MCF 10A (cell line): ENCODE data around the gene CNTNAP4. TPM values are rescaled to one million over a fixed set of nuclear protein-coding genes. Genes with fewer than 3 reads are reported as not detected.

ENCODE experiments used
- BruUV-seq: library from RNA; stranded (reverse); fragments of 400-500 nt; replicated peaks from 2 replicates; lab custom pipeline; 2021; lab: Mats Ljungman, UMichigan
- CTCF ChIA-PET: fragments of 300-600 bp; sonication (Branson Sonifier 250); formaldehyde crosslinking; extraction: SDS; loops from one replicate; lab custom pipeline; 2021; ENCODE audit warnings: antibody characterized with exemption, inconsistent platforms; lab: Yijun Ruan, JAX
- POLR2A ChIA-PET: fragments of 300-600, 350-650 bp; sonication (Branson Sonifier 250); formaldehyde crosslinking; extraction: SDS; loops from one replicate; lab custom pipeline; 2020; ENCODE audit warnings: antibody characterized with exemption, inconsistent platforms; lab: Yijun Ruan, JAX
- DNase-seq: peaks from one replicate; pipeline ENCODE4 v3.0.0-alpha.2; 2018; ENCODE audit not compliant: unreplicated experiment
- H3K27ac Mint-ChIP-seq: one replicate; pipeline ENCODE4 v1.8.0; 2022; ENCODE audit warnings: mild to moderate bottlenecking, low read depth, mixed read lengths; ENCODE audit not compliant: unreplicated experiment
- H3K27me3 Mint-ChIP-seq: one replicate; pipeline ENCODE4 v1.8.0; 2022; ENCODE audit warnings: mixed read lengths; ENCODE audit not compliant: insufficient read depth, unreplicated experiment
- H3K36me3 Mint-ChIP-seq: one replicate; pipeline ENCODE4 v1.8.0; 2022; ENCODE audit warnings: mild to moderate bottlenecking, moderate library complexity, mixed read lengths; ENCODE audit not compliant: insufficient read depth, unreplicated experiment
- H3K4me1 Mint-ChIP-seq: one replicate; pipeline ENCODE4 v1.8.0; 2022; ENCODE audit warnings: mixed read lengths; ENCODE audit not compliant: insufficient read depth, unreplicated experiment
- H3K4me3 Mint-ChIP-seq: one replicate; pipeline ENCODE4 v1.8.0; 2022; ENCODE audit warnings: mild to moderate bottlenecking, moderate library complexity, mixed read lengths; ENCODE audit not compliant: unreplicated experiment
- H3K9me3 Mint-ChIP-seq: one replicate; pipeline ENCODE4 v1.8.0; 2022; ENCODE audit warnings: mixed read lengths; ENCODE audit not compliant: unreplicated experiment
- CTCF ChIP-seq: fragments of 200-600 bp; IDR thresholded peaks from one replicate; pipeline ENCODE4 v1.8.0; 2022; ENCODE audit warnings: antibody characterized with exemption, mild to moderate bottlenecking; ENCODE audit not compliant: unreplicated experiment
- intact Hi-C: fragments of 100-400 bp; cut with micrococcal nuclease; formaldehyde crosslinking; loops from 2 replicates; pipeline ENCODE4 v1.14.1; 2022
- total RNA-seq: library from RNA; stranded (reverse); gene quantifications from 2 replicates; pipeline ENCODE4 v1.2.3, GENCODE V29; 2022

The CNTNAP4 gene
- total RNA-seq, 1 experiment from 2014 or later = not detected

- no peak for DNase-seq
- CTCF ChIA-PET = interaction anchor here (0.6 to 0.7 kb wide), 3 partner anchors 142 to 544 kb away, joined by 3 to 4 read pairs (median 3); no protein-coding TSS in a partner anchor
- intact Hi-C loops = no loop called here
Observed at GRCh38 chr16:76532188-76532973, 255.2 kb downstream of the CNTNAP4 start.

GRCh38 chr16:76539609-76540008 lies 262.4 kb downstream of the CNTNAP4 start:
- H3K9me3 Mint-ChIP-seq = no peaks in the 10 kb centered on the region
- H3K4me3 Mint-ChIP-seq = no peak overlapping the region
- TF ChIP-seq CTCF = no peak
- H3K27ac Mint-ChIP-seq = no peak overlapping the region
- ChIA-PET CTCF (no interaction called here), POLR2A (no interaction called here)
- H3K4me1 Mint-ChIP-seq = no peaks in the 10 kb centered on the region
- no TSS peak for BruUV-seq
- peaks cover 11% of the 10 kb centered on the region for H3K27me3 Mint-ChIP-seq
- DNase-seq = no peak
- intact Hi-C loops = no loop called here
- H3K36me3 Mint-ChIP-seq = no peaks in the 10 kb centered on the region

More at GRCh38 chr16:76532188-76532973, 255.2 kb downstream of the CNTNAP4 start:
- H3K4me1 Mint-ChIP-seq = no peaks in the 10 kb centered on the region
- H3K36me3 Mint-ChIP-seq = no peaks in the 10 kb centered on the region
- no peak overlapping the region for H3K4me3 Mint-ChIP-seq
- H3K9me3 Mint-ChIP-seq = no peaks in the 10 kb centered on the region
- no peak for TF ChIP-seq CTCF
- BruUV-seq = no TSS peak
- POLR2A ChIA-PET = interaction anchor here (0.6 to 0.9 kb wide), 2 partner anchors 10 to 29 kb away, joined by 4 read pairs; no protein-coding TSS in a partner anchor
- no peaks in the 10 kb centered on the region for H3K27me3 Mint-ChIP-seq
- H3K27ac Mint-ChIP-seq = no peak overlapping the region

- intact Hi-C loops = no loop called here
- no TSS peak for BruUV-seq
- no peaks in the 10 kb centered on the region for H3K36me3 Mint-ChIP-seq
- POLR2A ChIA-PET = no interaction called here
- CTCF ChIA-PET = no interaction called here
- no peak for DNase-seq
- no peak overlapping the region for H3K4me3 Mint-ChIP-seq
- no peaks in the 10 kb centered on the region for H3K4me1 Mint-ChIP-seq
- TF ChIP-seq CTCF = no peak
- no peak overlapping the region for H3K27ac Mint-ChIP-seq
- peaks cover 23% of the 10 kb centered on the region for H3K27me3 Mint-ChIP-seq
- H3K9me3 Mint-ChIP-seq = no peaks in the 10 kb centered on the region
Observed at GRCh38 chr16:76541070-76541469, 263.9 kb downstream of the CNTNAP4 start.

GRCh38 chr16:76565542-76565941 lies 288.3 kb downstream of the CNTNAP4 start:
- POLR2A ChIA-PET = no interaction called here
- CTCF ChIA-PET = no interaction called here
- DNase-seq = no peak
- Mint-ChIP-seq H3K36me3 (no peaks in the 10 kb centered on the region), H3K4me3 (no peak overlapping the region), H3K4me1 (no peaks in the 10 kb centered on the region), H3K9me3 (no peaks in the 10 kb centered on the region), H3K27me3 (peaks cover 19% of the 10 kb centered on the region), H3K27ac (no peak overlapping the region)
- intact Hi-C loops = no loop called here
- TF ChIP-seq CTCF = no peak
- no TSS peak for BruUV-seq
